Vagina (tissue), 2 donors: ENCODE measurements around the gene DHX40. TPM values are rescaled to one million over a fixed set of nuclear protein-coding genes. Genes with fewer than 3 reads are reported as not detected.

ENCODE experiments used
- DNase-seq, 2 donors: peaks; one replicate each; pipeline ENCODE4 v3.0.0-alpha.2; 2017; ENCODE audit errors: extremely low spot score in 2 of 2
- H3K27ac ChIP-seq: fragments of 200-600 bp; sonication (generic); one replicate; pipeline ENCODE4 v1.5.1; 2019
- H3K27me3 ChIP-seq: fragments of 200-600 bp; sonication (generic); one replicate; pipeline ENCODE4 v1.5.1; 2019
- H3K36me3 ChIP-seq, 2 donors: fragments of 200-600 bp; sonication (generic); one replicate each; pipeline ENCODE4 v1.5.1; 2017 to 2019
- H3K4me1 ChIP-seq: fragments of 200-600 bp; sonication (generic); one replicate; pipeline ENCODE4 v1.5.1; 2019
- H3K4me3 ChIP-seq, 2 donors: fragments of 200-600 bp; sonication (generic); 1 replicate in 1 of 2; 2 replicates in 1 of 2; pipeline ENCODE4 v1.5.1; 2016 to 2019
- H3K9me3 ChIP-seq: fragments of 200-600 bp; sonication (generic); one replicate; pipeline ENCODE4 v1.5.1; 2019
- CTCF ChIP-seq, 3 experiments: fragments of 450-650 bp in 2 of 3; fragments of 200-600 bp in 1 of 3; sonication (generic) in 1 of 3; IDR thresholded peaks; one replicate each; pipeline ENCODE4 v1.5.1; 2017 to 2019; ENCODE audit warnings: antibody characterized with exemption in 3 of 3, mild to moderate bottlenecking in 2 of 3, moderate library complexity in 2 of 3
- POLR2A ChIP-seq, 2 donors: fragments of 450-650 bp; IDR thresholded peaks; one replicate each; pipeline ENCODE4 v1.6.1; 2017; ENCODE audit warnings: antibody characterized with exemption in 2 of 2, mild to moderate bottlenecking in 2 of 2, moderate library complexity in 2 of 2
- POLR2AphosphoS5 ChIP-seq, 2 donors: sonication (generic); formaldehyde crosslinking; IDR thresholded peaks; one replicate each; pipeline ENCODE4 v1.9.0; 2017; ENCODE audit warnings: antibody characterized with exemption in 2 of 2, mild to moderate bottlenecking in 2 of 2, low read depth in 1 of 2; ENCODE audit not compliant: insufficient read depth in 1 of 2
- intact Hi-C: fragments of 100-400 bp; cut with DNase I; formaldehyde crosslinking; loops from one replicate; pipeline ENCODE4 v1.15.1; 2023
- total RNA-seq: library from RNA; depleted of rRNA; stranded (reverse); fragments of >200 nt; gene quantifications from one replicate; pipeline ENCODE4 v1.2.3, GENCODE V29; 2016

DHX40 gene
- total RNA-seq, 1 donor from 2014 or later = 31.4 TPM

GRCh38 chr17:59629174-59629573 is 63.8 kb downstream of the DHX40 start:
- Histone ChIP-seq H3K27me3 (no peaks in the 10 kb centered on the region), H3K4me1 (peaks cover 83% of the 10 kb centered on the region), H3K27ac (no peak overlapping the region), H3K4me3 (no peak overlapping the region), H3K36me3 (no peaks in the 10 kb centered on the region), H3K9me3 (no peaks in the 10 kb centered on the region)
- DNase-seq = no peak
- intact Hi-C loops = no loop called here
- no peak for TF ChIP-seq POLR2A (IDR thresholded peaks at IDR 0.05)
- no peak for TF ChIP-seq POLR2AphosphoS5 (IDR thresholded peaks at IDR 0.05; ENCODE audit: insufficient read depth in 1 of 2, low read depth in 1 of 2)
- TF ChIP-seq CTCF (IDR thresholded peaks at IDR 0.05) = no peak

GRCh38 chr17:59631276-59631675 is 65.9 kb downstream of the DHX40 start:
- H3K36me3 ChIP-seq = no peaks in the 10 kb centered on the region
- intact Hi-C loops = no loop called here
- no peaks in the 10 kb centered on the region for H3K27me3 ChIP-seq
- H3K9me3 ChIP-seq = no peaks in the 10 kb centered on the region
- no peak for DNase-seq
- H3K4me3 ChIP-seq = no peak overlapping the region
- H3K4me1 ChIP-seq = peaks cover 80% of the 10 kb centered on the region
- TF ChIP-seq POLR2A (IDR thresholded peaks at IDR 0.05) = no peak
- TF ChIP-seq CTCF (IDR thresholded peaks at IDR 0.05) = no peak
- no peak for TF ChIP-seq POLR2AphosphoS5 (IDR thresholded peaks at IDR 0.05; ENCODE audit: insufficient read depth in 1 of 2, low read depth in 1 of 2)
- no peak overlapping the region for H3K27ac ChIP-seq

GRCh38 chr17:59632398-59632797 is 67.0 kb downstream of the DHX40 start:
- Histone ChIP-seq H3K4me1 (peaks cover 69% of the 10 kb centered on the region), H3K9me3 (no peaks in the 10 kb centered on the region)

GRCh38 chr17:59633658-59634359 is 68.4 kb downstream of the DHX40 start:
- no peaks in the 10 kb centered on the region for H3K9me3 ChIP-seq
- no peaks in the 10 kb centered on the region for H3K27me3 ChIP-seq
- H3K36me3 ChIP-seq = no peaks in the 10 kb centered on the region
- TF ChIP-seq POLR2AphosphoS5 (IDR thresholded peaks at IDR 0.05; ENCODE audit: insufficient read depth in 1 of 2, low read depth in 1 of 2) (no peak), POLR2A (IDR thresholded peaks at IDR 0.05) (no peak), CTCF (IDR thresholded peaks at IDR 0.05) (no peak)
- no peak overlapping the region for H3K4me3 ChIP-seq
- no peak overlapping the region for H3K27ac ChIP-seq
- DNase-seq = no peak
- peaks cover 59% of the 10 kb centered on the region for H3K4me1 ChIP-seq
- intact Hi-C loops = no loop called here

More at GRCh38 chr17:59632398-59632797, 67.0 kb downstream of the DHX40 start:
- no peak overlapping the region for H3K4me3 ChIP-seq
- TF ChIP-seq POLR2AphosphoS5 (IDR thresholded peaks at IDR 0.05; ENCODE audit: insufficient read depth in 1 of 2, low read depth in 1 of 2) (no peak), POLR2A (IDR thresholded peaks at IDR 0.05) (no peak), CTCF (IDR thresholded peaks at IDR 0.05) (no peak)
- DNase-seq = no peak
- no peaks in the 10 kb centered on the region for H3K27me3 ChIP-seq
- intact Hi-C loops = no loop called here
- H3K27ac ChIP-seq = no peak overlapping the region
- H3K36me3 ChIP-seq = no peaks in the 10 kb centered on the region
